ENCODE data around the gene FAM81A. TPM values are rescaled to one million over a fixed set of nuclear protein-coding genes. Genes with fewer than 3 reads are reported as not detected.

Gene FAM81A
- total and polyA plus RNA-seq, 4 donors = under 0.01 to 0.13 (median 0.07) TPM

- no peak overlapping the region for H3K27ac ChIP-seq (ENCODE audit: low read depth in 1 of 2, low read length in 2 of 2)
- no peaks in the 10 kb centered on the region for H3K27me3 ChIP-seq (ENCODE audit: control insufficient read depth in 4 of 4, insufficient read depth in 4 of 4, low read length in 3 of 4)
- H3K36me3 ChIP-seq (ENCODE audit: control insufficient read depth in 4 of 4, insufficient read depth in 3 of 4, low read depth in 1 of 4, low read length in 3 of 4) = no peaks in the 10 kb centered on the region
- no peak overlapping the region for H3K4me3 ChIP-seq (ENCODE audit: low read depth in 1 of 3, low read length in 3 of 3)
- DNase-seq (ENCODE audit: low spot score) = no peak
- no peaks in the 10 kb centered on the region for H3K9me3 ChIP-seq (ENCODE audit: control insufficient read depth in 4 of 4, low read length in 3 of 4)
- TF ChIP-seq YY1 (IDR thresholded peaks at IDR 0.05) (no peak), NR2F2 (IDR thresholded peaks at IDR 0.05) (no peak), SP1 (IDR thresholded peaks at IDR 0.05) (no peak), ZBTB33 (IDR thresholded peaks at IDR 0.05) (no peak), FOXA2 (IDR thresholded peaks at IDR 0.05) (no peak), FOXA1 (IDR thresholded peaks at IDR 0.05) (no peak), ATF3 (IDR thresholded peaks at IDR 0.05) (no peak), TAF1 (conservative IDR thresholded peaks at IDR 0.05) (no peak), HNF4A (conservative IDR thresholded peaks at IDR 0.05) (no peak), GABPA (IDR thresholded peaks at IDR 0.05 in 1 of 2, conservative IDR thresholded peaks at IDR 0.05 in 1 of 2) (no peak), HNF4G (IDR thresholded peaks at IDR 0.05) (no peak), RXRA (IDR thresholded peaks at IDR 0.05) (no peak), RAD21 (IDR thresholded peaks at IDR 0.05) (no peak), EGR1 (IDR thresholded peaks at IDR 0.05; ENCODE audit: low read depth in 2 of 2) (no peak), JUND (IDR thresholded peaks at IDR 0.05) (no peak)
- TF ChIP-seq, protein P1, sequence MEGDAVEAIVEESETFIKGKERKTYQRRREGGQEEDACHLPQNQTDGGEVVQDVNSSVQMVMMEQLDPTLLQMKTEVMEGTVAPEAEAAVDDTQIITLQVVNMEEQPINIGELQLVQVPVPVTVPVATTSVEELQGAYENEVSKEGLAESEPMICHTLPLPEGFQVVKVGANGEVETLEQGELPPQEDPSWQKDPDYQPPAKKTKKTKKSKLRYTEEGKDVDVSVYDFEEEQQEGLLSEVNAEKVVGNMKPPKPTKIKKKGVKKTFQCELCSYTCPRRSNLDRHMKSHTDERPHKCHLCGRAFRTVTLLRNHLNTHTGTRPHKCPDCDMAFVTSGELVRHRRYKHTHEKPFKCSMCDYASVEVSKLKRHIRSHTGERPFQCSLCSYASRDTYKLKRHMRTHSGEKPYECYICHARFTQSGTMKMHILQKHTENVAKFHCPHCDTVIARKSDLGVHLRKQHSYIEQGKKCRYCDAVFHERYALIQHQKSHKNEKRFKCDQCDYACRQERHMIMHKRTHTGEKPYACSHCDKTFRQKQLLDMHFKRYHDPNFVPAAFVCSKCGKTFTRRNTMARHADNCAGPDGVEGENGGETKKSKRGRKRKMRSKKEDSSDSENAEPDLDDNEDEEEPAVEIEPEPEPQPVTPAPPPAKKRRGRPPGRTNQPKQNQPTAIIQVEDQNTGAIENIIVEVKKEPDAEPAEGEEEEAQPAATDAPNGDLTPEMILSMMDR (IDR thresholded peaks at IDR 0.05; ENCODE audit: low read depth, low read length, missing input control) = no peak
- TF ChIP-seq, protein P2, sequence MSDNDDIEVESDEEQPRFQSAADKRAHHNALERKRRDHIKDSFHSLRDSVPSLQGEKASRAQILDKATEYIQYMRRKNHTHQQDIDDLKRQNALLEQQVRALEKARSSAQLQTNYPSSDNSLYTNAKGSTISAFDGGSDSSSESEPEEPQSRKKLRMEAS (IDR thresholded peaks at IDR 0.05) = no peak
- TF ChIP-seq, protein P3, sequence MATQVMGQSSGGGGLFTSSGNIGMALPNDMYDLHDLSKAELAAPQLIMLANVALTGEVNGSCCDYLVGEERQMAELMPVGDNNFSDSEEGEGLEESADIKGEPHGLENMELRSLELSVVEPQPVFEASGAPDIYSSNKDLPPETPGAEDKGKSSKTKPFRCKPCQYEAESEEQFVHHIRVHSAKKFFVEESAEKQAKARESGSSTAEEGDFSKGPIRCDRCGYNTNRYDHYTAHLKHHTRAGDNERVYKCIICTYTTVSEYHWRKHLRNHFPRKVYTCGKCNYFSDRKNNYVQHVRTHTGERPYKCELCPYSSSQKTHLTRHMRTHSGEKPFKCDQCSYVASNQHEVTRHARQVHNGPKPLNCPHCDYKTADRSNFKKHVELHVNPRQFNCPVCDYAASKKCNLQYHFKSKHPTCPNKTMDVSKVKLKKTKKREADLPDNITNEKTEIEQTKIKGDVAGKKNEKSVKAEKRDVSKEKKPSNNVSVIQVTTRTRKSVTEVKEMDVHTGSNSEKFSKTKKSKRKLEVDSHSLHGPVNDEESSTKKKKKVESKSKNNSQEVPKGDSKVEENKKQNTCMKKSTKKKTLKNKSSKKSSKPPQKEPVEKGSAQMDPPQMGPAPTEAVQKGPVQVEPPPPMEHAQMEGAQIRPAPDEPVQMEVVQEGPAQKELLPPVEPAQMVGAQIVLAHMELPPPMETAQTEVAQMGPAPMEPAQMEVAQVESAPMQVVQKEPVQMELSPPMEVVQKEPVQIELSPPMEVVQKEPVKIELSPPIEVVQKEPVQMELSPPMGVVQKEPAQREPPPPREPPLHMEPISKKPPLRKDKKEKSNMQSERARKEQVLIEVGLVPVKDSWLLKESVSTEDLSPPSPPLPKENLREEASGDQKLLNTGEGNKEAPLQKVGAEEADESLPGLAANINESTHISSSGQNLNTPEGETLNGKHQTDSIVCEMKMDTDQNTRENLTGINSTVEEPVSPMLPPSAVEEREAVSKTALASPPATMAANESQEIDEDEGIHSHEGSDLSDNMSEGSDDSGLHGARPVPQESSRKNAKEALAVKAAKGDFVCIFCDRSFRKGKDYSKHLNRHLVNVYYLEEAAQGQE (IDR thresholded peaks at IDR 0.05) = no peak
- H3K4me1 ChIP-seq (ENCODE audit: control insufficient read depth in 4 of 4, insufficient read depth in 4 of 4, low read length in 3 of 4) = peaks cover 0 to 11% (median 5%) of the 10 kb centered on the region in 4 donors
- H3K9ac ChIP-seq (ENCODE audit: low read depth in 1 of 2, low read length in 2 of 2) = no peak overlapping the region
- WGBS = 70% methylated on average over 2 of the region's 2 CpGs
Observed at GRCh38 chr15:59413577-59413976, 24.4 kb upstream of the FAM81A start.

Measured in liver (tissue), 9 donors.